ENCODE measurements around the gene C16orf86.

DNA sequence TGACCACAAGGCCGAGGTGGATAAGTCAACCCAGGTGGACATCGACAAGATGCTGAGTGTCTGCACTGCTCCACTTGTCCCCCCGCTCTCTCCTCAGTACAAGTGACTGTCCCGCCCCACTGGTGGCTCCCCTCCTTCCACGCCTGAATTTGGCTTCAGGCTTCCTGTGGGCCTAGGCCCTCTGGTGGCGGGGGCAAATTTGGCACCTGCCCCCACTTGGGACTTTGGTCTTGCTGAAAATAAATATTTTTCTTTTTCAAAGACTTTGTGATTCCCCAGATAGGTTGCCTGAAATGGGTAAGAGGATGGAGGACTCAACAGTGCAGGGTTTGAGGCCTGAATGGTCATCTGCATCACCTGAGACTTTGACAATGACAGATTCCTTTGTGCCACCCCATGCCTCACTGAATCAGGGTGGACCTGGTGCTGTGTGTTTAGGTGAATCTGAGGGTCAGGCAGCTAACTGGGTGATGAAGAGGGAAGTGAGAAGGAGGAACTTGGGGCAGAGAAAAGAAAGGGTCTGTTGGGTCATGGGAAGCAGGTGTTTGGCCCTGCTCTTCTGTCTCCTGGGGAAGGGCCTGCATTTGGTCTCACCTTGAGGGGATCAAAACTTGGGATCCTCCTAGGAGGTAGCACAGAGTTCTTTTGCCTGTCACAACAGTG, 2.0 kb downstream of the C16orf86 start:
- TF ChIP-seq EZH2phosphoT487 (IDR thresholded peaks at IDR 0.05; ENCODE audit: borderline replicate concordance, low read length): no peak
- TF ChIP-seq, protein P1, sequence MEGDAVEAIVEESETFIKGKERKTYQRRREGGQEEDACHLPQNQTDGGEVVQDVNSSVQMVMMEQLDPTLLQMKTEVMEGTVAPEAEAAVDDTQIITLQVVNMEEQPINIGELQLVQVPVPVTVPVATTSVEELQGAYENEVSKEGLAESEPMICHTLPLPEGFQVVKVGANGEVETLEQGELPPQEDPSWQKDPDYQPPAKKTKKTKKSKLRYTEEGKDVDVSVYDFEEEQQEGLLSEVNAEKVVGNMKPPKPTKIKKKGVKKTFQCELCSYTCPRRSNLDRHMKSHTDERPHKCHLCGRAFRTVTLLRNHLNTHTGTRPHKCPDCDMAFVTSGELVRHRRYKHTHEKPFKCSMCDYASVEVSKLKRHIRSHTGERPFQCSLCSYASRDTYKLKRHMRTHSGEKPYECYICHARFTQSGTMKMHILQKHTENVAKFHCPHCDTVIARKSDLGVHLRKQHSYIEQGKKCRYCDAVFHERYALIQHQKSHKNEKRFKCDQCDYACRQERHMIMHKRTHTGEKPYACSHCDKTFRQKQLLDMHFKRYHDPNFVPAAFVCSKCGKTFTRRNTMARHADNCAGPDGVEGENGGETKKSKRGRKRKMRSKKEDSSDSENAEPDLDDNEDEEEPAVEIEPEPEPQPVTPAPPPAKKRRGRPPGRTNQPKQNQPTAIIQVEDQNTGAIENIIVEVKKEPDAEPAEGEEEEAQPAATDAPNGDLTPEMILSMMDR (IDR thresholded peaks at IDR 0.05; ENCODE audit: low read depth, low read length, poor library complexity, severe bottlenecking): no peak

Data from DOHH2 (cell line).